ENCODE measurements around the gene PRCC. TPM values are rescaled to one million over a fixed set of nuclear protein-coding genes. Genes with fewer than 3 reads are reported as not detected.

The PRCC gene
- total and polyA plus RNA-seq, 2 of the 13 experiments (the other 11 are each of a cell fraction or from before 2014, with no cell fraction given), result 24.2 to 40.5 TPM

DNA sequence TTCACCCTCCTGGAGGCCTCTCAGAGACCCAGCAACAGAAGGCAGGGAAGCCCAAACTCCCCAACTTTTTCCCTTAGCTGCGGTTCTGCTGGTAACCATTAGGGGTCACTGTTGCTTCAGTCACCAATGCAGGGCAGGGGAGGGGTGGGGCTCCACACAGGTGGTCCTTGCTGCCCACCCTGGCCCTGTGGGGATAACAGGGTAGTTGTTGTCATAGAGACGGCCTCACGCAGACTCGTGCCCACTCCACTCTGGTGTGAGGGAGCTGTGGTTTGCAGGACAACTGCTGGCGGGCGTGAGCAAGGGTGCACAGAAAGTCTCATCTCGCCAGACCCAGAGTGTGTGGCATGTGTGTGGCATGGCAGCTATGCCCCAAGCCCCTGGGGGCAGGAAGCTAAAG lies 71.6 kb downstream of the PRCC start:
- no peak for DNase-seq (ENCODE audit: low spot score)
- TF ChIP-seq, protein P1, sequence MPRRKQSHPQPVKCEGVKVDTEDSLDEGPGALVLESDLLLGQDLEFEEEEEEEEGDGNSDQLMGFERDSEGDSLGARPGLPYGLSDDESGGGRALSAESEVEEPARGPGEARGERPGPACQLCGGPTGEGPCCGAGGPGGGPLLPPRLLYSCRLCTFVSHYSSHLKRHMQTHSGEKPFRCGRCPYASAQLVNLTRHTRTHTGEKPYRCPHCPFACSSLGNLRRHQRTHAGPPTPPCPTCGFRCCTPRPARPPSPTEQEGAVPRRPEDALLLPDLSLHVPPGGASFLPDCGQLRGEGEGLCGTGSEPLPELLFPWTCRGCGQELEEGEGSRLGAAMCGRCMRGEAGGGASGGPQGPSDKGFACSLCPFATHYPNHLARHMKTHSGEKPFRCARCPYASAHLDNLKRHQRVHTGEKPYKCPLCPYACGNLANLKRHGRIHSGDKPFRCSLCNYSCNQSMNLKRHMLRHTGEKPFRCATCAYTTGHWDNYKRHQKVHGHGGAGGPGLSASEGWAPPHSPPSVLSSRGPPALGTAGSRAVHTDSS (CRISPR knock-in tag; conservative IDR thresholded peaks at IDR 0.05), result no peak
- TF ChIP-seq SRF (IDR thresholded peaks at IDR 0.05; ENCODE audit: low read depth, low read length), result no peak
- no peak for TF ChIP-seq NFYC (CRISPR knock-in tag; IDR thresholded peaks at IDR 0.05)
- no peak for TF ChIP-seq ARID2 (CRISPR knock-in tag; IDR thresholded peaks at IDR 0.05; ENCODE audit: borderline replicate concordance)
- TF ChIP-seq FIP1L1 (IDR thresholded peaks at IDR 0.05; ENCODE audit: borderline replicate concordance, insufficient read depth, low read depth, low read length), result no peak
- 0 out of 2 replicates have a peak, but pooled peaks have one; percentile 63 for TF ChIP-seq ZSCAN25 (CRISPR knock-in tag; IDR thresholded peaks at IDR 0.05)
- TF ChIP-seq KDM1A (CRISPR knock-in tag; IDR thresholded peaks at IDR 0.05), result no peak
- TF ChIP-seq RNF2 (conservative IDR thresholded peaks at IDR 0.05; ENCODE audit: low read depth), result no peak
- peak; percentile 20; the same call in 1 of the 2 replicates for TF ChIP-seq KDM2A (CRISPR knock-in tag; IDR thresholded peaks at IDR 0.05; ENCODE audit: borderline replicate concordance, low read depth)
- no peak for TF ChIP-seq ZNF883 (CRISPR knock-in tag; IDR thresholded peaks at IDR 0.05; ENCODE audit: not compliant biosample characterization)
- TF ChIP-seq MAZ (IDR thresholded peaks at IDR 0.05; ENCODE audit: borderline replicate concordance, low read depth, low read length), result 0 out of 2 replicates have a peak, but pooled peaks have one; percentile 43
- TF ChIP-seq MAZ (CRISPR knock-in tag; IDR thresholded peaks at IDR 0.05; ENCODE audit: low read depth), result no peak
- TF ChIP-seq TARDBP (CRISPR knock-in tag; IDR thresholded peaks at IDR 0.05), result no peak
- TF ChIP-seq, protein P2, sequence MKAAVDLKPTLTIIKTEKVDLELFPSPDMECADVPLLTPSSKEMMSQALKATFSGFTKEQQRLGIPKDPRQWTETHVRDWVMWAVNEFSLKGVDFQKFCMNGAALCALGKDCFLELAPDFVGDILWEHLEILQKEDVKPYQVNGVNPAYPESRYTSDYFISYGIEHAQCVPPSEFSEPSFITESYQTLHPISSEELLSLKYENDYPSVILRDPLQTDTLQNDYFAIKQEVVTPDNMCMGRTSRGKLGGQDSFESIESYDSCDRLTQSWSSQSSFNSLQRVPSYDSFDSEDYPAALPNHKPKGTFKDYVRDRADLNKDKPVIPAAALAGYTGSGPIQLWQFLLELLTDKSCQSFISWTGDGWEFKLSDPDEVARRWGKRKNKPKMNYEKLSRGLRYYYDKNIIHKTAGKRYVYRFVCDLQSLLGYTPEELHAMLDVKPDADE (CRISPR knock-in tag; IDR thresholded peaks at IDR 0.05), result no peak
- TF ChIP-seq XRCC5 (optimal IDR thresholded peaks at IDR 0.05; ENCODE audit: low read length), result peak; percentile 15
- no peak for TF ChIP-seq SALL2 (CRISPR knock-in tag; IDR thresholded peaks at IDR 0.05)
- TF ChIP-seq, protein P3, sequence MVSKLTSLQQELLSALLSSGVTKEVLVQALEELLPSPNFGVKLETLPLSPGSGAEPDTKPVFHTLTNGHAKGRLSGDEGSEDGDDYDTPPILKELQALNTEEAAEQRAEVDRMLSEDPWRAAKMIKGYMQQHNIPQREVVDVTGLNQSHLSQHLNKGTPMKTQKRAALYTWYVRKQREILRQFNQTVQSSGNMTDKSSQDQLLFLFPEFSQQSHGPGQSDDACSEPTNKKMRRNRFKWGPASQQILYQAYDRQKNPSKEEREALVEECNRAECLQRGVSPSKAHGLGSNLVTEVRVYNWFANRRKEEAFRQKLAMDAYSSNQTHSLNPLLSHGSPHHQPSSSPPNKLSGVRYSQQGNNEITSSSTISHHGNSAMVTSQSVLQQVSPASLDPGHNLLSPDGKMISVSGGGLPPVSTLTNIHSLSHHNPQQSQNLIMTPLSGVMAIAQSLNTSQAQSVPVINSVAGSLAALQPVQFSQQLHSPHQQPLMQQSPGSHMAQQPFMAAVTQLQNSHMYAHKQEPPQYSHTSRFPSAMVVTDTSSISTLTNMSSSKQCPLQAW (CRISPR knock-in tag; IDR thresholded peaks at IDR 0.05), result 0 out of 2 replicates have a peak, but pooled peaks have one; percentile 22
- TF ChIP-seq ELF4 (CRISPR knock-in tag; IDR thresholded peaks at IDR 0.05; ENCODE audit: borderline replicate concordance), result no peak
- no peak for TF ChIP-seq NFKBIZ (CRISPR knock-in tag; IDR thresholded peaks at IDR 0.05)
- TF ChIP-seq ZSCAN30 (CRISPR knock-in tag; IDR thresholded peaks at IDR 0.05), result no peak

More for the DNA sequence above, 71.6 kb downstream of the PRCC start:
- no peak overlapping the region for H3K27ac ChIP-seq (ENCODE audit: extremely low read length, insufficient read depth, low read length)
- H3K79me2 ChIP-seq (ENCODE audit: insufficient read depth, low read length), result no peaks in the 10 kb centered on the region
- no peaks in the 10 kb centered on the region for H3K36me3 ChIP-seq (replicated peaks in 1 of 2; ENCODE audit: control insufficient read depth in 1 of 2, insufficient read depth in 2 of 2, low read length in 2 of 2)
- H3K9ac ChIP-seq (ENCODE audit: insufficient read depth, low read depth, low read length), result no peak overlapping the region
- no peak overlapping the region for H2AFZ ChIP-seq (ENCODE audit: low read length)
- FAIRE-seq (no peak), ATAC-seq (peak; percentile 69)
- in situ Hi-C loops (cut with HindIII; ENCODE audit: extremely low pct_ligation_motif_present, low pct_unique_long_range_greater_than_20kb), result no loop called here
- 100% methylated on average over 3 of the region's 7 CpGs for WGBS (ENCODE audit: low lambda C conversion rate)
- CTCF ChIA-PET (ENCODE audit: low intra/inter-chr PET ratio, low total read pairs), result interaction anchor here (1.3 to 1.7 kb wide), 2 partner anchors 21 to 51 kb away, joined by 14 to 21 read pairs; partner anchors contain the start of genes INSRR and NTRK1
- intact Hi-C loops (cut with micrococcal nuclease; ENCODE audit: unreplicated experiment), result loop anchor here (1.0 kb wide), 2 partner anchors 21 to 51 kb away; partner anchors contain the start of gene NTRK1
- H3K4me1 ChIP-seq (ENCODE audit: insufficient read depth, low read length), result no peaks in the 10 kb centered on the region
- no peak overlapping the region for H3K4me3 ChIP-seq (replicated peaks in 1 of 3; ENCODE audit: insufficient read depth in 1 of 3, low read depth in 2 of 3, low read length in 3 of 3)
- POLR2A ChIA-PET, result no interaction called here
- 0 out of 2 replicates have a peak, but pooled peaks cover 5% of the 10 kb centered on the region for H4K20me1 ChIP-seq (ENCODE audit: insufficient read depth, low read length)
- no peaks in the 10 kb centered on the region for H3K9me3 ChIP-seq (ENCODE audit: low read length)
- peaks cover 1 to 58% of the 10 kb centered on the region in 2 experiments; a peak in 2 of 5 replicates for H3K27me3 ChIP-seq (ENCODE audit: control insufficient read depth in 1 of 2, insufficient read depth in 2 of 2, low read length in 2 of 2)
- no peak overlapping the region for H3K4me2 ChIP-seq (ENCODE audit: low read depth, low read length)
- BruUV-seq (replicated peaks), result no TSS peak
